HepG2 (cell line): ENCODE measurements around the gene ECE2. TPM values are rescaled to one million over a fixed set of nuclear protein-coding genes. Genes with fewer than 3 reads are reported as not detected.

Experiments used
- ATAC-seq: fragments of 200-7000 bp; cut with Tn5 transposase; 3 replicates; pipeline ENCODE4 v1.9.1; 2020; ENCODE audit warnings: mild to moderate bottlenecking, moderate library complexity
- BruUV-seq: library from RNA; stranded (reverse); fragments of 400-500 nt; replicated peaks from 2 replicates; lab custom pipeline; 2021; lab: Mats Ljungman, UMichigan
- CTCF ChIA-PET: fragments of 300-600 bp; formaldehyde crosslinking; extraction: SDS; loops from one replicate; lab custom pipeline; 2021; ENCODE audit warnings: low total read pairs, inconsistent platforms, low intra/inter-chr PET ratio; lab: Yijun Ruan, JAX
- POLR2A ChIA-PET: fragments of 350-600 bp; sonication (Branson Sonifier 250); formaldehyde crosslinking; loops from one replicate; lab custom pipeline; 2020; ENCODE audit warnings: antibody characterized with exemption, inconsistent platforms; lab: Yijun Ruan, JAX
- DNase-seq: peaks from one replicate; pipeline ENCODE4 v3.0.0-alpha.2; 2015; ENCODE audit warnings: low spot score
- FAIRE-seq: peaks from 3 replicates; lab custom pipeline; 2011; peaks lifted over from hg19 to GRCh38; lab: Jason Lieb, UNC
- H2AFZ ChIP-seq: one replicate; pipeline ENCODE4 v1.6.1; 2011; ENCODE audit warnings: low read length, inconsistent platforms
- H3K27ac ChIP-seq: fragments of 300-600 bp; 3 replicates; pipeline ENCODE4 v1.8.0; 2011; ENCODE audit warnings: mixed run types, mild to moderate bottlenecking, mixed read lengths, low read length, inconsistent platforms; ENCODE audit not compliant: insufficient read depth; ENCODE audit errors: extremely low read length
- H3K27me3 ChIP-seq, 2 experiments: fragments of 200-600 bp in 1 of 2; 2 replicates in 1 of 2; 3 replicates in 1 of 2; pipeline versions ENCODE4 v1.6.0 to v1.8.0; 2011; ENCODE audit warnings: low read length in 2 of 2, mild to moderate bottlenecking in 2 of 2, moderate library complexity in 2 of 2, inconsistent platforms in 1 of 2; ENCODE audit not compliant: insufficient read depth in 2 of 2, control insufficient read depth in 1 of 2
- H3K36me3 ChIP-seq, 2 experiments: fragments of 200-600 bp in 1 of 2; replicated peaks in 1 of 2; 2 replicates in 1 of 2; 3 replicates in 1 of 2; pipeline versions ENCODE4 v1.5.1 to v1.8.0; 2011; ENCODE audit warnings: low read length in 2 of 2, inconsistent platforms in 1 of 2; ENCODE audit not compliant: insufficient read depth in 2 of 2, control insufficient read depth in 1 of 2
- H3K4me1 ChIP-seq: 2 replicates; pipeline ENCODE4 v1.5.1; 2012; ENCODE audit warnings: low read length, inconsistent platforms; ENCODE audit not compliant: insufficient read depth
- H3K4me2 ChIP-seq: 2 replicates; pipeline ENCODE4 v1.6.0; 2011; ENCODE audit warnings: low read depth, low read length, inconsistent platforms
- H3K4me3 ChIP-seq, 3 experiments: fragments of 200-600 bp in 1 of 3; sonication (generic), shearing (Covaris generic) in 1 of 3; replicated peaks in 1 of 3; 2 replicates each; pipeline ENCODE4 v1.5.1; 2011 to 2016; ENCODE audit warnings: low read length in 3 of 3, inconsistent platforms in 2 of 3, low read depth in 2 of 3, mild to moderate bottlenecking in 2 of 3, control low read depth in 1 of 3, mixed read lengths in 1 of 3; ENCODE audit not compliant: insufficient read depth in 1 of 3
- H3K79me2 ChIP-seq: one replicate; pipeline ENCODE4 v1.6.1; 2011; ENCODE audit warnings: low read length, inconsistent platforms; ENCODE audit not compliant: insufficient read depth
- H3K9ac ChIP-seq: 2 replicates; pipeline ENCODE4 v1.6.0; 2011; ENCODE audit warnings: mild to moderate bottlenecking, low read depth, low read length, inconsistent platforms; ENCODE audit not compliant: insufficient read depth
- H3K9me3 ChIP-seq: 2 replicates; pipeline ENCODE4 v1.5.1; 2012; ENCODE audit warnings: mild to moderate bottlenecking, low read length
- H4K20me1 ChIP-seq: 2 replicates; pipeline ENCODE4 v1.6.0; 2011; ENCODE audit warnings: inconsistent platforms, mild to moderate bottlenecking, low read length, moderate library complexity; ENCODE audit not compliant: insufficient read depth
- ATM ChIP-seq: fragments of 450-650 bp; IDR thresholded peaks from 2 replicates; pipeline ENCODE4 v1.7.1; 2017; ENCODE audit warnings: mild to moderate bottlenecking, borderline replicate concordance
- CREM ChIP-seq, 2 experiments: sonication (generic) in 1 of 2; formaldehyde crosslinking in 1 of 2; IDR thresholded peaks; 2 replicates each; pipeline versions ENCODE4 v1.4.0 to v1.6.1; 2016 to 2020; ENCODE audit warnings: antibody characterized with exemption in 1 of 2, mild to moderate bottlenecking in 1 of 2, missing genetic modification reagents in 1 of 2
- FOXK2 ChIP-seq: fragments of 450-650 bp; IDR thresholded peaks from 2 replicates; pipeline ENCODE4 v1.6.1; 2016
- GLI4 ChIP-seq: sonication (generic); formaldehyde crosslinking; IDR thresholded peaks from 2 replicates; pipeline ENCODE4 v1.5.1; 2020; ENCODE audit warnings: missing genetic modification reagents, mild to moderate bottlenecking, moderate library complexity, borderline replicate concordance
- HIVEP1 ChIP-seq: sonication (generic); formaldehyde crosslinking; IDR thresholded peaks from 2 replicates; pipeline ENCODE4 v1.4.0; 2020; ENCODE audit warnings: mild to moderate bottlenecking, missing genetic modification reagents
- MATR3 ChIP-seq: sonication (generic); formaldehyde crosslinking; IDR thresholded peaks from 2 replicates; pipeline ENCODE4 v1.4.0; 2020; ENCODE audit warnings: missing genetic modification reagents
- ZNF17 ChIP-seq: sonication (generic); formaldehyde crosslinking; IDR thresholded peaks from 2 replicates; pipeline ENCODE4 v1.5.0; 2020; ENCODE audit warnings: mild to moderate bottlenecking, missing genetic modification reagents
- ZNF205 ChIP-seq: IDR thresholded peaks from 2 replicates; pipeline ENCODE4 v1.6.1; 2018; ENCODE audit warnings: missing biosample characterization, missing genetic modification reagents
- WGBS: methylation state at CpG from one replicate; pipeline ENCODE4 v1.1.6; 2017; ENCODE audit warnings: low lambda C conversion rate; 5-methylcytosine and 5-hydroxymethylcytosine counted together
- in situ Hi-C: cut with HindIII; loops from 2 replicates; pipeline ENCODE4 v1.10.0; 2017; ENCODE audit warnings: low pct_unique_long_range_greater_than_20kb; ENCODE audit not compliant: extremely low pct_ligation_motif_present
- intact Hi-C: fragments of 100-400 bp; cut with micrococcal nuclease; formaldehyde crosslinking; loops from one replicate; pipeline ENCODE4 v1.10.0; 2022; ENCODE audit not compliant: unreplicated experiment
- polyA plus RNA-seq, 8 experiments: library from polyadenylated mRNA; depleted of rRNA in 3 of 8; stranded (reverse) in 7 of 8; unstranded in 1 of 8; fragments of >200 nt; fragmentation: Illumina TruSeq in 4 of 8; extraction: Trizol in 4 of 8; gene quantifications; 2 replicates each; pipeline versions ENCODE4 v1.2.1 to v1.2.3, GENCODE V29; 2011 to 2016; ENCODE audit warnings: low read depth in 4 of 8, missing spikeins in 1 of 8, mixed read lengths in 1 of 8; ENCODE audit not compliant: insufficient read depth in 1 of 8
- total RNA-seq, 5 experiments: library from RNA; depleted of rRNA; stranded (reverse); fragments of >200 nt; fragmentation: Illumina TruSeq; extraction: Trizol; gene quantifications; 2 replicates each; pipeline ENCODE4 v1.2.3, GENCODE V29; 2016; ENCODE audit warnings: low read depth in 1 of 5
- TF ChIP-seq, protein P1 (sequence below): sonication (generic); formaldehyde crosslinking; IDR thresholded peaks from one replicate; pipeline ENCODE4 v1.5.1; 2020; ENCODE audit warnings: mild to moderate bottlenecking, missing genetic modification reagents; ENCODE audit errors: not compliant biosample characterization

ECE2 gene
- total and polyA plus RNA-seq, 2 of the 13 experiments (the other 11 are each of a cell fraction or from before 2014, with no cell fraction given), result not detected

DNA sequence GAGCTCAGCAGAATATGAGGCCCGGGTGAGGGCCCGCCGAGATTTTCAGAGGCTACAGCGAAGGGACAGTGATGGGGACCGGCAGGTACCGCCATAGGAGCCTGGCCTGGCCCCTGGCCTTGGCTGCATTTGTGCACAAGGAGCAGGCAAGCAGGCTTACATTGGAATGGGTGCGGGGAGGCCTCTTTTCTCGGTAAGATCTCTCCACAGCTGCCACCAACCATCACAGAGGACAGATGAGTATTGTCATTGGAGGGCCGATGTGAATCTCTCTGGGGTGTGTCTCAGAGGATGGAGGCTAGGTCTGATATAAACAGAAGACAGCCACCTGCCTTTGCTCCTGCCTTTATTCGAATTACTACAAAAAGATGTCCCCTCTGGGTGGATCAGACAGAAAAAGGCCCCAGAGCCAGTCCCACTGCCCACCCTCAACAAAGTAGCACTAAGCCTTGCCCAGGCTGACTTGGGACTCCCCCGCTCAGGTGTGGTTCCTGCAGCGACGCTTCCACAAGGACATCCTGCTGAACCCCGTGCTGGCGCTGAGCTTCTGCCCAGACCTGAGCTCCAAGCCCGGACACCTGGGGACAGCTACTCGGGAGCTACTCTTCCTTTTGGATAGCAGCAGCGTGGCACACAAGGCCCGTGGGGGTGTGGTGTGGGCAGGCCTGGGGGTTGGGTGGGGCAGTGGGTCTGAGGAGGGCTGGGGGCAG is 41.0 kb upstream of the ECE2 start:
- ChIA-PET POLR2A (no interaction called here), CTCF (no interaction called here)
- H3K27ac ChIP-seq, result no peak overlapping the region
- no peaks in the 10 kb centered on the region for H3K36me3 ChIP-seq
- peaks cover 16 to 82% of the 10 kb centered on the region in 2 experiments; a peak in 4 of 5 replicates for H3K27me3 ChIP-seq
- 33% methylated on average over 17 of the region's 19 CpGs for WGBS
- no peak overlapping the region for H2AFZ ChIP-seq
- no peak for DNase-seq
- TF ChIP-seq ZNF205 (no peak), GLI4 (no peak)
- no peaks in the 10 kb centered on the region for H3K79me2 ChIP-seq
- in situ Hi-C loops (loop anchor here (5.0 kb wide), 1 partner anchor 338 kb away; no protein-coding TSS in a partner anchor), intact Hi-C loops (no loop called here)
- no peak overlapping the region for H3K4me3 ChIP-seq
- no peak for FAIRE-seq
- no peaks in the 10 kb centered on the region for H4K20me1 ChIP-seq
- H3K4me2 ChIP-seq, result no peak overlapping the region
- ATAC-seq, result no peak
- BruUV-seq, result no TSS peak
- peaks cover 8% of the 10 kb centered on the region; the same call in 1 of the 2 replicates for H3K4me1 ChIP-seq
- H3K9ac ChIP-seq, result no peak overlapping the region
- H3K9me3 ChIP-seq, result no peaks in the 10 kb centered on the region

DNA sequence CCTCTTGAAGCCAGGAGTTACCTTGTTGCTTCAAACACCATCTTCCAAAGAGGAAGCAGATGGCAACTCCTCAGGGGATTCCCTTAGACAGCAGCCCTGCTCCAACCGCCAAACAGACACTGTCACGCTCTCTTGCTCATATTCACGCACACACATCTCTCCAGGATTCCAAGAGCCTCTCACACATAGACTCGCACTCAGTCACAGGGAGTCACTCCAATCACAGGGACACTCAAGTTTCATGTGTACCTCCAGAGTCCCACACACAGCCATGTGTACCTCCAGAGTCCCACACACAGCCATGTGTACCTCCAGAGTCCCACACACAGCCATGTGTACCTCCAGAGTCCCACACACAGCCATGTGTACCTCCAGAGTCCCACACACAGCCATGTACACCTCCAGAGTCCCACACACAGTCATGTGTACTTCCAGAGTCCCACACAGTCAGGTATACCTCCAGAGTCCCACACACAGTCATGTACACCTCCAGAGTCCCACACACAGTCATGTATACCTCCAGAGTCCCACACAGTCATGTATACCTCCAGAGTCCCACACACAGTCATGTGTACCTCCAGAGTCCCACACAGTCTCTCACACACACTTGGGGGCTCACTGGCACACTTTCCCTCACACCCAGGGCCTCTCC is 40.3 kb upstream of the ECE2 start:
- 0 out of 2 replicates have a peak, but pooled peaks cover 3% of the 10 kb centered on the region for H3K4me1 ChIP-seq
- H3K27me3 ChIP-seq, result peaks cover 16 to 82% of the 10 kb centered on the region in 2 experiments; a peak in 4 of 5 replicates
- intact Hi-C loops, result no loop called here
- no TSS peak for BruUV-seq
- H3K4me2 ChIP-seq, result no peak overlapping the region
- ATAC-seq (no peak), FAIRE-seq (no peak), DNase-seq (no peak)
- ChIA-PET CTCF (no interaction called here), POLR2A (no interaction called here)
- no peaks in the 10 kb centered on the region for H3K79me2 ChIP-seq
- no peak overlapping the region for H3K9ac ChIP-seq
- H3K36me3 ChIP-seq, result no peaks in the 10 kb centered on the region
- H2AFZ ChIP-seq, result no peak overlapping the region
- in situ Hi-C loops, result no loop called here
- no peaks in the 10 kb centered on the region; the same call in 1 of the 2 replicates for H4K20me1 ChIP-seq
- no peaks in the 10 kb centered on the region for H3K9me3 ChIP-seq
- H3K4me3 ChIP-seq, result no peak overlapping the region
- WGBS, result 0% methylated on average over 2 of the region's 4 CpGs
- no peak overlapping the region for H3K27ac ChIP-seq
- TF ChIP-seq CREM (IDR thresholded peaks at IDR 0.05) (no peak), CREM (CRISPR knock-in tag; IDR thresholded peaks at IDR 0.05) (no peak), ZNF17 (CRISPR knock-in tag) (no peak), MATR3 (CRISPR knock-in tag) (no peak), HIVEP1 (CRISPR knock-in tag) (no peak), ATM (no peak), FOXK2 (no peak)
- TF ChIP-seq, protein P1, sequence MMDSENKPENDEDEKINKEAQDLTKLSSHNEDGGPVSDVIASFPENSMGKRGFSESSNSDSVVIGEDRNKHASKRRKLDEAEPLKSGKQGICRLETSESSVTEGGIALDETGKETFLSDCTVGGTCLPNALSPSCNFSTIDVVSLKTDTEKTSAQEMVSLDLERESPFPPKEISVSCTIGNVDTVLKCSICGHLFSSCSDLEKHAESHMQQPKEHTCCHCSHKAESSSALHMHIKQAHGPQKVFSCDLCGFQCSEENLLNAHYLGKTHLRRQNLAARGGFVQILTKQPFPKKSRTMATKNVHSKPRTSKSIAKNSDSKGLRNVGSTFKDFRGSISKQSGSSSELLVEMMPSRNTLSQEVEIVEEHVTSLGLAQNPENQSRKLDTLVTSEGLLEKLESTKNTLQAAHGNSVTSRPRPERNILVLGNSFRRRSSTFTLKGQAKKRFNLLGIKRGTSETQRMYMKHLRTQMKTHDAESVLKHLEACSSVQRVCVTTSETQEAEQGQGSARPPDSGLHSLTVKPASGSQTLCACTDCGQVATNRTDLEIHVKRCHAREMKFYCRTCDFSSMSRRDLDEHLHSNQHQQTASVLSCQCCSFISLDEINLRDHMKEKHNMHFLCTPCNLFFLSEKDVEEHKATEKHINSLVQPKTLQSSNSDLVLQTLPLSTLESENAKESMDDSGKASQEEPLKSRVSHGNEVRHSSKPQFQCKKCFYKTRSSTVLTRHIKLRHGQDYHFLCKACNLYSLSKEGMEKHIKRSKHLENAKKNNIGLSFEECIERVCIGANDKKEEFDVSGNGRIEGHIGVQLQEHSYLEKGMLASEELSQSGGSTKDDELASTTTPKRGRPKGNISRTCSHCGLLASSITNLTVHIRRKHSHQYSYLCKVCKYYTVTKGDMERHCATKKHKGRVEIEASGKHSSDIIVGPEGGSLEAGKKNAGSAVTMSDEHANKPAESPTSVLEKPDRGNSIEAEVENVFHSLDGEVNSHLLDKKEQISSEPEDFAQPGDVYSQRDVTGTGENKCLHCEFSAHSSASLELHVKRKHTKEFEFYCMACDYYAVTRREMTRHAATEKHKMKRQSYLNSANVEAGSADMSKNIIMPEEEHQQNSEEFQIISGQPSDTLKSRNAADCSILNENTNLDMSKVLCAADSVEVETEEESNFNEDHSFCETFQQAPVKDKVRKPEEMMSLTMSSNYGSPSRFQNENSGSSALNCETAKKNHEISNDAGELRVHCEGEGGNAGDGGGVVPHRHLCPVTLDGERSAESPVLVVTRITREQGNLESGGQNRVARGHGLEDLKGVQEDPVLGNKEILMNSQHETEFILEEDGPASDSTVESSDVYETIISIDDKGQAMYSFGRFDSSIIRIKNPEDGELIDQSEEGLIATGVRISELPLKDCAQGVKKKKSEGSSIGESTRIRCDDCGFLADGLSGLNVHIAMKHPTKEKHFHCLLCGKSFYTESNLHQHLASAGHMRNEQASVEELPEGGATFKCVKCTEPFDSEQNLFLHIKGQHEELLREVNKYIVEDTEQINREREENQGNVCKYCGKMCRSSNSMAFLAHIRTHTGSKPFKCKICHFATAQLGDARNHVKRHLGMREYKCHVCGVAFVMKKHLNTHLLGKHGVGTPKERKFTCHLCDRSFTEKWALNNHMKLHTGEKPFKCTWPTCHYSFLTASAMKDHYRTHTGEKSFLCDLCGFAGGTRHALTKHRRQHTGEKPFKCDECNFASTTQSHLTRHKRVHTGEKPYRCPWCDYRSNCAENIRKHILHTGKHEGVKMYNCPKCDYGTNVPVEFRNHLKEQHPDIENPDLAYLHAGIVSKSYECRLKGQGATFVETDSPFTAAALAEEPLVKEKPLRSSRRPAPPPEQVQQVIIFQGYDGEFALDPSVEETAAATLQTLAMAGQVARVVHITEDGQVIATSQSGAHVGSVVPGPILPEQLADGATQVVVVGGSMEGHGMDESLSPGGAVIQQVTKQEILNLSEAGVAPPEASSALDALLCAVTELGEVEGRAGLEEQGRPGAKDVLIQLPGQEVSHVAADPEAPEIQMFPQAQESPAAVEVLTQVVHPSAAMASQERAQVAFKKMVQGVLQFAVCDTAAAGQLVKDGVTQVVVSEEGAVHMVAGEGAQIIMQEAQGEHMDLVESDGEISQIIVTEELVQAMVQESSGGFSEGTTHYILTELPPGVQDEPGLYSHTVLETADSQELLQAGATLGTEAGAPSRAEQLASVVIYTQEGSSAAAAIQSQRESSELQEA (CRISPR knock-in tag), result no peak
